Measurements from ENCODE around the gene TMCO1.

Gene TMCO1

DNA sequence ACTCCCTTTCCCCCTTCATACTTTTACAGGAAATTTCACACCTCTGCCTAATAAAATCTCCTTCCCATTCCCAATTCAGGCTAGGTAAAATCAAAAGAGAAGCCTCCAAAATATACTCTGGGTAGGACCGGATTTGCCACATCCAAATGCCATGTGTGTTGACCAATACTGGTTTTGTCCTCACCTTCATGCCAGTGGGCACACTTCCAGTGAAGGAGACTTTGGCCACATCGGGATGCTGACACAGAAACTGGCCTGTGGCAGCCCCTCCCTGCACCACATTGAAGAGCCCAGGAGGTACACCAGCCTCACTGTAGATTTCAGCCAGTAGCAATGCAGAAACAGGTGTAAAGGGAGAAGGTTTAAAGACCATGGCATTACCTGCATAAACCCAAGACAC, 88.4 kb downstream of the TMCO1 start:
- TF ChIP-seq ZFX (IDR thresholded peaks at IDR 0.05; ENCODE audit: borderline replicate concordance) (no peak), CTCF (IDR thresholded peaks at IDR 0.05) (no peak)
- no peak overlapping the region for H3K27ac ChIP-seq

DNA sequence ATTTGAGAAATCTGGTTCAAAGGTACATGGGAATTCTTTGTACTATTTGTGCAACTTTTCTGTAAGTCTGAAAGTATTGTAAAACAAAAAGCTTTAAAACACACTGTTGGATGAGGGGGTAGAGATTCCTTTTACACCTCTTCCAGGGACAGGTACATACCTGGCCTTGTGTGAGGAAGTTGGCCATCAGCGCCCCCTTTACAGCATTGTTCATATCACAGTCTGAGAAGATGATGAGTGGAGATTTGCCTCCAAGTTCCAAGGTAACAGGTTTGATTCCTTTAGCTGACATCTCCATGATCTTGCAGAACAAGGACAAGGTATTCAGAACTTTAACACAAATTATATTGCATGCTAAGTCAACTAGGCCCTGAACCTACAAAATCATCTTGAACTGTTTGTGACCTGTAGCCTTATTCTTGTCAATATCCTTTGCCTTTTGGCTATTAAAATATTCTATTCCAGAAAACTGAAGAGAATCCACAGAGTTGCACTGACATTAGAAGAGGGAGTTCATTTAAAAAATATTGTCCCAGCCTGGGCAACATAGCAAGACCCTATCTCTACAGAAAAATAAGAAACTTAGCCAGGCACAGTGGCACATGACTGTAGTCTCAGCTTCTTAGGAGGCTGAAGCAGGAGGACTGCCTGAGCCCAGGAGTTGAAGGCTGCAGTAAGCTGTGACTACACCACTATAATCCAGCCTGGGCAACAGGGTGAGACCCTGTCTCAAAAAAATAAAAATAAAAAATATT, 89.2 kb downstream of the TMCO1 start:
- no peak overlapping the region for H3K27ac ChIP-seq
- TF ChIP-seq CTCF (IDR thresholded peaks at IDR 0.05) (0 out of 2 replicates have a peak, but pooled peaks have one; percentile 10), ZFX (IDR thresholded peaks at IDR 0.05; ENCODE audit: borderline replicate concordance) (no peak)

- no peak overlapping the region for H3K27ac ChIP-seq
- TF ChIP-seq CTCF (IDR thresholded peaks at IDR 0.05), result no peak
Measured at GRCh38 chr1:165678509-165678908, 90.2 kb downstream of the TMCO1 start.
